ENCODE measurements around the gene C10orf67.
A peak's percentile ranks its signal among the peaks of the same experiment; 100 is the strongest.

The C10orf67 gene

GRCh38 chr10:23345861-23346260, 1.3 kb upstream of the C10orf67 start:
- DNase-seq (ENCODE audit: low read depth) = peak; percentile 87
- H3K4me3 ChIP-seq (ENCODE audit: low read length) = no peak overlapping the region
- TF ChIP-seq, protein P1, sequence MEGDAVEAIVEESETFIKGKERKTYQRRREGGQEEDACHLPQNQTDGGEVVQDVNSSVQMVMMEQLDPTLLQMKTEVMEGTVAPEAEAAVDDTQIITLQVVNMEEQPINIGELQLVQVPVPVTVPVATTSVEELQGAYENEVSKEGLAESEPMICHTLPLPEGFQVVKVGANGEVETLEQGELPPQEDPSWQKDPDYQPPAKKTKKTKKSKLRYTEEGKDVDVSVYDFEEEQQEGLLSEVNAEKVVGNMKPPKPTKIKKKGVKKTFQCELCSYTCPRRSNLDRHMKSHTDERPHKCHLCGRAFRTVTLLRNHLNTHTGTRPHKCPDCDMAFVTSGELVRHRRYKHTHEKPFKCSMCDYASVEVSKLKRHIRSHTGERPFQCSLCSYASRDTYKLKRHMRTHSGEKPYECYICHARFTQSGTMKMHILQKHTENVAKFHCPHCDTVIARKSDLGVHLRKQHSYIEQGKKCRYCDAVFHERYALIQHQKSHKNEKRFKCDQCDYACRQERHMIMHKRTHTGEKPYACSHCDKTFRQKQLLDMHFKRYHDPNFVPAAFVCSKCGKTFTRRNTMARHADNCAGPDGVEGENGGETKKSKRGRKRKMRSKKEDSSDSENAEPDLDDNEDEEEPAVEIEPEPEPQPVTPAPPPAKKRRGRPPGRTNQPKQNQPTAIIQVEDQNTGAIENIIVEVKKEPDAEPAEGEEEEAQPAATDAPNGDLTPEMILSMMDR (IDR thresholded peaks at IDR 0.05; ENCODE audit: insufficient read depth, low read depth, low read length, missing control alignments) = no peak

GRCh38 chr10:23343591-23344240, 881 bp downstream of the C10orf67 start:
- peak; percentile 65 for DNase-seq (ENCODE audit: low read depth)
- H3K4me3 ChIP-seq (ENCODE audit: low read length) = peak overlapping the region; percentile 55
- TF ChIP-seq, protein P1 (IDR thresholded peaks at IDR 0.05; ENCODE audit: insufficient read depth, low read depth, low read length, missing control alignments) = no peak

- DNase-seq (ENCODE audit: low read depth) = no peak
- TF ChIP-seq, protein P1 (IDR thresholded peaks at IDR 0.05; ENCODE audit: insufficient read depth, low read depth, low read length, missing control alignments) = no peak
Observed at GRCh38 chr10:23342213-23342884, 2.2 kb downstream of the C10orf67 start.

DNA sequence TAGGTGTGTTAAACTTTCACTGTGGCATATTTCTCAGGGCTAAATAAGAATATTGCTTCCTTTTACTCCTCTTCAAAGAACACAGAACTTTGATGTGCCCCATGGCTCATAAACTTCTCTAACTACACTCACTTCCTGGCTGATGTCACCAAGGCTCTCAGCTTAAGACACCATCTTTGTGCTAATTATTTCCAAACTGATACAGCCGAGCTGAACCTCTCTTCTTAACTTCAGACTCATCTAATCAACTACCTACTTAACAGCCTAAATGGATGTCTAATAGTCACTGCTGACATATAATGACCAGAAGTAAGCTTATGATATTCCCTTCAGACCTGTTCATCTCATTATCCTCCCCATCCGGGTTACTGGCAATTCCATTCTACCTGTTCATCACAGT, 3.6 kb downstream of the C10orf67 start:
- TF ChIP-seq, protein P1 (IDR thresholded peaks at IDR 0.05; ENCODE audit: insufficient read depth, low read depth, low read length, missing control alignments) = no peak
- DNase-seq (ENCODE audit: low read depth) = peak; percentile 33
- no peak overlapping the region for H3K4me3 ChIP-seq (ENCODE audit: low read length)

More at GRCh38 chr10:23342213-23342884, 2.2 kb downstream of the C10orf67 start:
- no peak overlapping the region for H3K4me3 ChIP-seq (ENCODE audit: low read length)

DNA sequence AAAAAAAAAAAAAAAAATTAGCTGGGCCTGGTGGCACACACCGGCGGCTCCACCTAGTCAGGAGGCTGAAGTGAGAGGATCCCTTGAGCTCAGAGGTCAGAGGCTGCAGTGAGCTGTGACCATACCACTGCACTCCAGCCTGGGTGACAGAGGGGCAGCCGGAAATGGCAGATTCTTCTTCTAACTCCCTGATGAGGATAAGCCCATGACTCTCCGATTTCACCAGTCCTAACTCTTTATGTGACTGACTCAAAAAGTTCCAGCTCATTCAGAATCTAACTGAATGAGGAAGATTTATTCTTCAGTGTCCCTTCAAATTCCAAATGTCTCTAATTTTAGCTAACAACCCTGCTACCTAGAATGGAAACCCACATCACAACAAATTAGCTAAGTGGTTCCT, 4.2 kb downstream of the C10orf67 start:
- TF ChIP-seq, protein P1 (IDR thresholded peaks at IDR 0.05; ENCODE audit: insufficient read depth, low read depth, low read length, missing control alignments) = no peak
- DNase-seq (ENCODE audit: low read depth) = no peak
- H3K4me3 ChIP-seq (ENCODE audit: low read length) = no peak overlapping the region

DNA sequence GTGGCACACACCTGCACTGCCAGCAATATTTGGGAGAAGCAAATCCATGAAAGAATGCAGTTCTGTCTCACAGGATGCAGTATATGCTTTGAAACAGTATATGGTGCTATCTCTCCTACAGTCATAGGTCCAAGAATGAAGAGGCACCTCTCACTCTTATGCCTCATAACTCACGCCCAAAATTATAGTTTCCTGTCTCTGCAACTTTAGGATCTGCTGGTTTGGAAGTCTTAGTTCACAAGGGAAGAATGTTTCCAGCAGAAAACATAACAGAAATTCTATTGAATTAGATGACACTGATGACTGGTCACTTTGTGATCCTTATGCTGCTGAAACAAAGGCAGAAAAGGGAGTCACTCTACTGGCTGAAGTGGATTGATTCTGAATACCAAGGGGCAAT, 5.7 kb downstream of the C10orf67 start:
- H3K4me3 ChIP-seq (ENCODE audit: low read length) = no peak overlapping the region
- TF ChIP-seq, protein P1 (IDR thresholded peaks at IDR 0.05; ENCODE audit: insufficient read depth, low read depth, low read length, missing control alignments) = no peak
- DNase-seq (ENCODE audit: low read depth) = no peak

Measured in epithelial cell of esophagus (primary cell).